Suprapubic skin (tissue), 4 donors: ENCODE results near the gene CDK5RAP2.

ENCODE experiments used
- EP300 ChIP-seq: sonication (generic); formaldehyde crosslinking; IDR thresholded peaks from one replicate; pipeline ENCODE4 v1.6.1; 2017; ENCODE audit warnings: antibody characterized with exemption
- POLR2AphosphoS5 ChIP-seq, 3 donors: sonication (generic); formaldehyde crosslinking; IDR thresholded peaks; one replicate each; pipeline ENCODE4 v1.6.1; 2017; ENCODE audit warnings: antibody characterized with exemption in 3 of 3

DNA sequence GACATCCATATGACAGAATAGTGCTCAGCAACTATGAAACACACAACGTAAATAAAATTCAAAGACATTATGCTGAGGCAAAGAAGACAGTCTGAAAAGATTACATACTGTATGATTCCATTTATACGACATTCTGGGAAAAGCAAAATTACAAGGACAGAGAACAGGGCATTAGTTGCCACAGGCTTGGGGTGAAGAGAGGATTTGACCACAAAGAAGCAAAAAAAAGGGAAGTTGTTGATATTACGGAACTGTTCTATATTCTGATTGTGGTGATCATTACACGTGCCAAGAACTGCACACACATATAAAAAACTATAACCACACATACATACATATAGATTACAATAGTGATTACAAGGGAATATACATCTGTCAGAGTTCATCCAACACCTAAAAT lies 24.1 kb downstream of the CDK5RAP2 start:
- TF ChIP-seq EP300 (no peak), POLR2AphosphoS5 (IDR thresholded peaks at IDR 0.05) (no peak)
